ENCODE data around the gene RNF10. TPM values are rescaled to one million over a fixed set of nuclear protein-coding genes. Genes with fewer than 3 reads are reported as not detected.

The RNF10 gene
- total and polyA plus RNA-seq, 10 of the 15 experiments (the other 5 are each of a cell fraction or from before 2014, with no cell fraction given), result 48.2 to 127 (median 64.5) TPM

DNA sequence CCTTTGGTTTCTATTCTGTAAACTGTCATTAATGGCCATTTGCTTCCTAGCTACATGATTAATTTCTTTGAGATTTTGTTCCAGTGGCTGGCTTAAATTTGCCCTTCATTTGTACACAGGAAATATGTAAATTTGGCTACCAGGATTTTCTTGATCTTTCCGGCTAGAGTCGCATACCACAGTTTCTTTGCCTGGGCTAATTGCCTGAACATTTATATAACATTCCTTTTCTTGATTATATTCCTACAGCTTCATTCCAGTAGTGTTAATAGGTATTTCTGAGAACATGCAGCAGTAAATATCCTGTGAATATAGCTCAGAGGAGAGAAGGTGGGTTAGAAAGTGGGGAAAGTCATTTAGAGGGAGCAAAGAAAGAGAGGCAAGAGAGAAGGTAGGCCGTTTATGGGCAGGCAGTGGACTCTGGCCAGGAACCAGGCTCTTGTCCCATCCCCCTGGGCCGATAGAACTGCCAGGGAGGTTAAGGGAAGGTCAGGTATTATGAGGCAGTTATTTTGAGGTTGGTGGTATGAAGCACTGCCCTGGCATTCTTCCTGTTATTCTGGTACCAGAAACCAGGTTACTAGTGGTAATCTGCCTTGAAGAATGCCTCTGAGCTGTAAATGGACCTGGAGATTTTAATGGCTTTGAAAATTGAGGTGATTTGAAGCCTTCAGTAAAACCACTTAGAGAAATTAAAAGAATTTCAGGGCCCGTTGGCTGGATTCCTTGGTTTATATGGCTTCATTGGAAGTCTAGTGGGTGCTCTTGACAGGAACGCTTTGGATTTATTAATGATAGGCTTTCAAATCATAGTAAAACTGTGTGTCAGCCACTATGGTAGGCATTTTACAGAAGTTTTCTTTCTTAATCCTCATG is 4.4 kb downstream of the RNF10 start:
- H3K9ac ChIP-seq (ENCODE audit: control insufficient read depth, insufficient read depth, low read length), result peak overlapping the region; percentile 61
- ChIA-PET RAD21 (ENCODE audit: unreplicated experiment) (interaction anchor here (0.7 to 0.8 kb wide), 2 partner anchors 44 to 70 kb away, joined by 3 to 4 read pairs; no protein-coding TSS in a partner anchor), CTCF (interaction anchor here (0.8 to 2.4 kb wide), 6 partner anchors 9 to 72 kb away, joined by 3 to 10 read pairs (median 4); partner anchors contain the start of genes COQ5, DYNLL1 and POP5), POLR2A (interaction anchor here (0.6 to 1.3 kb wide), 4 partner anchors 10 to 100 kb away, joined by 3 to 11 read pairs (median 7); partner anchors contain the start of gene COQ5), SMC1A (ENCODE audit: uncharacterized antibody, unreplicated experiment) (interaction anchor here (0.9 to 1.7 kb wide), 11 partner anchors 9 to 111 kb away, joined by 3 to 6 read pairs (median 4); partner anchors contain the start of genes DYNLL1 and SRSF9)
- no peak overlapping the region for H2AFZ ChIP-seq (ENCODE audit: control insufficient read depth, low read depth, low read length)
- WGBS (ENCODE audit: insufficient coverage, insufficient replicate concordance, low lambda C conversion rate, missing lambda C conversion rate), result 32% methylated on average over 6 of the region's 6 CpGs
- H3K4me1 ChIP-seq (ENCODE audit: control insufficient read depth, insufficient read depth, low read length), result peaks cover 21% of the 10 kb centered on the region
- intact Hi-C loops (cut with micrococcal nuclease; ENCODE audit: unreplicated experiment), result no loop called here
- no peaks in the 10 kb centered on the region for H3K9me3 ChIP-seq (replicated peaks; ENCODE audit: control insufficient read depth, insufficient read depth, low read length)
- peaks cover 83% of the 10 kb centered on the region for H3K79me2 ChIP-seq (ENCODE audit: control insufficient read depth, insufficient read depth, low read length)
- H3K4me3 ChIP-seq, result peak overlapping the region; percentile 70
- FAIRE-seq, result no peak
- no TSS peak for BruUV-seq (replicated peaks)
- TF ChIP-seq RBBP5 (conservative IDR thresholded peaks at IDR 0.05) (no peak), PKNOX1 (IDR thresholded peaks at IDR 0.05) (no peak), NFYA (IDR thresholded peaks at IDR 0.05; ENCODE audit: borderline replicate concordance, low read depth, low read length) (no peak)
- H3K36me3 ChIP-seq (ENCODE audit: control insufficient read depth in 2 of 2, insufficient read depth in 2 of 2, low read length in 1 of 2), result peaks cover 3 to 21% of the 10 kb centered on the region in 2 experiments
- peak overlapping the region; percentile 76 for H3K27ac ChIP-seq (ENCODE audit: control insufficient read depth, insufficient read depth)
- in situ Hi-C loops (cut with MboI), result no loop called here
- H3K27me3 ChIP-seq (replicated peaks in 1 of 2; ENCODE audit: control insufficient read depth in 2 of 2, insufficient read depth in 2 of 2, low read length in 1 of 2), result no peaks in the 10 kb centered on the region
- no peak for DNase-seq (ENCODE audit: low read depth, low spot score)
- peak overlapping the region; percentile 78 for H3K4me2 ChIP-seq (ENCODE audit: control insufficient read depth, insufficient read depth)
- peaks cover 5% of the 10 kb centered on the region; the same call in 1 of the 2 replicates for H4K20me1 ChIP-seq (ENCODE audit: control insufficient read depth, insufficient read depth)
- ATAC-seq, result peak; percentile 2; the same call in 1 of the 3 replicates

Measured in GM12878 (cell line).